Measurements from ENCODE around the gene MAML2. TPM values are rescaled to one million over a fixed set of nuclear protein-coding genes. Genes with fewer than 3 reads are reported as not detected.

MAML2 gene
- total RNA-seq, 1 experiment from 2014 or later = 2.7 TPM

GRCh38 chr11:95989780-95990179 is 353.2 kb downstream of the MAML2 start:
- H3K4me3 Mint-ChIP-seq = no peak overlapping the region
- no peak overlapping the region for H2AFZ ChIP-seq (ENCODE audit: low read length)
- no peaks in the 10 kb centered on the region for H3K79me1 ChIP-seq (ENCODE audit: insufficient read depth, low read depth, low read length, poor library complexity, severe bottlenecking)
- H2BK120ac ChIP-seq (ENCODE audit: low read depth, low read length, poor library complexity, severe bottlenecking) = no peak overlapping the region
- H3K27ac ChIP-seq (ENCODE audit: insufficient read length, low read depth, low read length) = no peak overlapping the region
- H2BK12ac ChIP-seq (ENCODE audit: insufficient read length, low read depth, low read length) = no peak overlapping the region
- no peaks in the 10 kb centered on the region for H3K27me3 ChIP-seq (ENCODE audit: insufficient read depth, low read length)
- no peaks in the 10 kb centered on the region for H3K79me2 ChIP-seq (ENCODE audit: insufficient read depth, low read length)
- H3K9ac ChIP-seq (ENCODE audit: extremely low read depth, insufficient read length, low read length) = no peak overlapping the region
- 0 out of 7 replicates have a peak, but pooled peaks cover 0 to under 1% (median 0%) of the 10 kb centered on the region in 3 experiments for H3K36me3 Mint-ChIP-seq (ENCODE audit: insufficient read depth in 1 of 3, low read depth in 3 of 3)
- H3T11ph ChIP-seq (ENCODE audit: low read length) = no peak overlapping the region
- peaks cover 39 to 42% of the 10 kb centered on the region in 2 experiments for H3K4me1 Mint-ChIP-seq
- no peak overlapping the region for H3K4me2 ChIP-seq (ENCODE audit: insufficient read depth, insufficient read length, low read length)
- H2BK20ac ChIP-seq (ENCODE audit: low read depth, low read length, poor library complexity, severe bottlenecking) = no peak overlapping the region
- no peak for TF ChIP-seq CTCF (conservative IDR thresholded peaks at IDR 0.05)
- H3K27ac Mint-ChIP-seq = no peak overlapping the region
- peaks cover 10% of the 10 kb centered on the region; the same call in 1 of the 2 replicates for H3K4me1 ChIP-seq (ENCODE audit: insufficient read depth, low read length)
- no peaks in the 10 kb centered on the region for H4K20me1 ChIP-seq (ENCODE audit: control insufficient read depth, insufficient read depth, insufficient read length)
- no peak overlapping the region for H3K56ac ChIP-seq (ENCODE audit: insufficient read length, low read depth, low read length)
- H2BK5ac ChIP-seq (ENCODE audit: insufficient read length, low read length) = no peak overlapping the region
- H4K5ac ChIP-seq (ENCODE audit: insufficient read length, low read depth, low read length) = no peak overlapping the region
- no peaks in the 10 kb centered on the region for H3K9me3 ChIP-seq (ENCODE audit: control insufficient read depth, low read depth, low read length)
- H4K8ac ChIP-seq (replicated peaks; ENCODE audit: insufficient read length, low read depth, low read length) = no peak overlapping the region
- H2BK15ac ChIP-seq (ENCODE audit: low read depth, low read length) = no peak overlapping the region
- no peak overlapping the region for H3K14ac ChIP-seq (ENCODE audit: insufficient read depth, low read length)
- DNase-seq = no peak
- H3K18ac ChIP-seq (ENCODE audit: insufficient read length, low read depth, low read length) = no peak overlapping the region
- no peaks in the 10 kb centered on the region for H3K23me2 ChIP-seq (ENCODE audit: insufficient read length, low read depth, low read length, poor library complexity, severe bottlenecking)
- WGBS (ENCODE audit: extremely low coverage, insufficient read length, low lambda C conversion rate) = no CpG with 5 or more reads among the region's 1 CpG
- no peak overlapping the region for H3K4ac ChIP-seq (ENCODE audit: low read depth, low read length)
- H3K9me3 Mint-ChIP-seq = no peaks in the 10 kb centered on the region
- H4K91ac ChIP-seq (ENCODE audit: insufficient read length, low read depth, low read length) = no peak overlapping the region
- no peak overlapping the region for H3K23ac ChIP-seq (ENCODE audit: insufficient read length, low read depth, low read length)
- H3K27me3 Mint-ChIP-seq (ENCODE audit: low read depth) = no peaks in the 10 kb centered on the region
- no peak overlapping the region for H2AK5ac ChIP-seq (ENCODE audit: insufficient read length, low read length)
